ENCODE data around the gene TDRD6. TPM values are rescaled to one million over a fixed set of nuclear protein-coding genes. Genes with fewer than 3 reads are reported as not detected.
"Not testable (repeated sequence)": the region's sequence is repeated elsewhere in the genome, so short reads cannot be mapped to it uniquely, and the experiment has no call there.

TDRD6 gene
- total RNA-seq, 1 donor from 2014 or later = 0.21 TPM

- Mint-ChIP-seq H3K27ac (ENCODE audit: unreplicated experiment) (no peak overlapping the region), H3K27me3 (ENCODE audit: unreplicated experiment) (peaks cover 1% of the 10 kb centered on the region), H3K9me3 (ENCODE audit: unreplicated experiment) (no peaks in the 10 kb centered on the region), H3K36me3 (ENCODE audit: low read depth, unreplicated experiment) (no peaks in the 10 kb centered on the region), H3K4me3 (ENCODE audit: unreplicated experiment) (no peak overlapping the region), H3K4me1 (ENCODE audit: unreplicated experiment) (no peaks in the 10 kb centered on the region)
- no peak for DNase-seq (ENCODE audit: low spot score)
- no peak for TF ChIP-seq CTCF (IDR thresholded peaks at IDR 0.05; ENCODE audit: unreplicated experiment)
Measured at GRCh38 chr6:46741482-46741881, 53.8 kb downstream of the TDRD6 start.

- Mint-ChIP-seq H3K36me3 (ENCODE audit: low read depth, unreplicated experiment) (no peaks in the 10 kb centered on the region), H3K27ac (ENCODE audit: unreplicated experiment) (no peak overlapping the region), H3K4me1 (ENCODE audit: unreplicated experiment) (no peaks in the 10 kb centered on the region), H3K9me3 (ENCODE audit: unreplicated experiment) (no peaks in the 10 kb centered on the region), H3K4me3 (ENCODE audit: unreplicated experiment) (no peak overlapping the region), H3K27me3 (ENCODE audit: unreplicated experiment) (peaks cover 1% of the 10 kb centered on the region)
- no peak for DNase-seq (ENCODE audit: low spot score)
- no peak for TF ChIP-seq CTCF (IDR thresholded peaks at IDR 0.05; ENCODE audit: unreplicated experiment)
Measured at GRCh38 chr6:46741910-46742309, 54.2 kb downstream of the TDRD6 start.

- no peak for DNase-seq (ENCODE audit: low spot score)
- H3K27me3 Mint-ChIP-seq (ENCODE audit: unreplicated experiment) = peaks cover 1% of the 10 kb centered on the region
- no peak overlapping the region for H3K27ac Mint-ChIP-seq (ENCODE audit: unreplicated experiment)
- H3K9me3 Mint-ChIP-seq (ENCODE audit: unreplicated experiment) = no peaks in the 10 kb centered on the region
- H3K4me3 Mint-ChIP-seq (ENCODE audit: unreplicated experiment) = no peak overlapping the region
- TF ChIP-seq CTCF (IDR thresholded peaks at IDR 0.05; ENCODE audit: unreplicated experiment) = no peak
- H3K4me1 Mint-ChIP-seq (ENCODE audit: unreplicated experiment) = no peaks in the 10 kb centered on the region
- H3K36me3 Mint-ChIP-seq (ENCODE audit: low read depth, unreplicated experiment) = no peaks in the 10 kb centered on the region
Measured at GRCh38 chr6:46743425-46744158, 55.9 kb downstream of the TDRD6 start.

- H3K9me3 Mint-ChIP-seq (ENCODE audit: unreplicated experiment); H3K27ac Mint-ChIP-seq (ENCODE audit: unreplicated experiment); H3K4me1 Mint-ChIP-seq (ENCODE audit: unreplicated experiment); DNase-seq (ENCODE audit: low spot score); H3K36me3 Mint-ChIP-seq (ENCODE audit: low read depth, unreplicated experiment); H3K27me3 Mint-ChIP-seq (ENCODE audit: unreplicated experiment); H3K4me3 Mint-ChIP-seq (ENCODE audit: unreplicated experiment): not testable (repeated sequence)
Measured at GRCh38 chr6:46744159-46744725, 56.6 kb downstream of the TDRD6 start.

GRCh38 chr6:46745973-46746372, 58.3 kb downstream of the TDRD6 start:
- H3K4me3 Mint-ChIP-seq (ENCODE audit: unreplicated experiment) = no peak overlapping the region
- no peak for TF ChIP-seq CTCF (IDR thresholded peaks at IDR 0.05; ENCODE audit: unreplicated experiment)
- no peak overlapping the region for H3K27ac Mint-ChIP-seq (ENCODE audit: unreplicated experiment)
- H3K36me3 Mint-ChIP-seq (ENCODE audit: low read depth, unreplicated experiment) = no peaks in the 10 kb centered on the region
- H3K9me3 Mint-ChIP-seq (ENCODE audit: unreplicated experiment) = no peaks in the 10 kb centered on the region
- peaks cover 1% of the 10 kb centered on the region for H3K27me3 Mint-ChIP-seq (ENCODE audit: unreplicated experiment)
- H3K4me1 Mint-ChIP-seq (ENCODE audit: unreplicated experiment) = no peaks in the 10 kb centered on the region
- DNase-seq (ENCODE audit: low spot score) = no peak
